GM19324 (cell line): ENCODE measurements around the gene HS6ST1.

Experiments used
- ATAC-seq: cut with Tn5 transposase; IDR thresholded peaks from one replicate; pipeline ENCODE4 v1.9.1; 2021; ENCODE audit warnings: mild to moderate bottlenecking, moderate library complexity; ENCODE audit not compliant: unreplicated experiment, low FRiP score

Gene HS6ST1

GRCh38 chr2:128250229-128251025 is 68.2 kb downstream of the HS6ST1 start:
- ATAC-seq, result no peak

GRCh38 chr2:128249555-128249954 is 69.1 kb downstream of the HS6ST1 start:
- ATAC-seq, result no peak

- ATAC-seq, result no peak
Measured at GRCh38 chr2:128245813-128246212, 72.9 kb downstream of the HS6ST1 start.

GRCh38 chr2:128241896-128242295 is 76.8 kb downstream of the HS6ST1 start:
- no peak for ATAC-seq

GRCh38 chr2:128237911-128238697 is 80.6 kb downstream of the HS6ST1 start:
- ATAC-seq, result no peak

GRCh38 chr2:128237081-128237534 is 81.6 kb downstream of the HS6ST1 start:
- no peak for ATAC-seq

- ATAC-seq, result no peak
Measured at GRCh38 chr2:128236491-128237035, 82.1 kb downstream of the HS6ST1 start.

- ATAC-seq, result no peak
Measured at GRCh38 chr2:128235581-128235980, 83.1 kb downstream of the HS6ST1 start.

GRCh38 chr2:128234613-128235012 is 84.1 kb downstream of the HS6ST1 start:
- ATAC-seq, result no peak

- ATAC-seq, result peak; percentile 11
Measured at GRCh38 chr2:128233790-128234395, 84.8 kb downstream of the HS6ST1 start.

GRCh38 chr2:128232965-128233789 is 85.5 kb downstream of the HS6ST1 start:
- ATAC-seq, result peak; percentile 97

GRCh38 chr2:128228894-128229293 is 89.8 kb downstream of the HS6ST1 start:
- no peak for ATAC-seq

GRCh38 chr2:128227862-128228261 is 90.8 kb downstream of the HS6ST1 start:
- ATAC-seq, result no peak

- ATAC-seq, result no peak
Measured at GRCh38 chr2:128219891-128220290, 98.8 kb downstream of the HS6ST1 start.

GRCh38 chr2:128217671-128218070 is 101.0 kb downstream of the HS6ST1 start:
- no peak for ATAC-seq

- ATAC-seq, result no peak
Measured at GRCh38 chr2:128215897-128216642, 102.6 kb downstream of the HS6ST1 start.
